DMS153 treated with DMSO at 0.1 percent for 48 hours (cell line): ENCODE data around the gene DMC1.
"Not testable (repeated sequence)": the region's sequence is repeated elsewhere in the genome, so short reads cannot be mapped to it uniquely, and the experiment has no call there.

ENCODE experiments used
- DNase-seq: peaks from one replicate; lab custom pipeline; 2025; ENCODE audit not compliant: unreplicated experiment; lab: John Stamatoyannopoulos, UW

The DMC1 gene

GRCh38 chr22:38470179-38470578 is 99.8 kb downstream of the DMC1 start:
- not testable (repeated sequence) for DNase-seq

GRCh38 chr22:38469306-38469781 is 100.6 kb downstream of the DMC1 start:
- DNase-seq = no peak
